ENCODE data around the gene BCAP31. TPM values are rescaled to one million over a fixed set of nuclear protein-coding genes. Genes with fewer than 3 reads are reported as not detected.

BCAP31 gene
- total RNA-seq, 1 experiment from 2014 or later, result 232 TPM

- CTCF ChIA-PET, result no interaction called here
- Histone ChIP-seq H3K36me3 (ENCODE audit: control insufficient read depth, insufficient read depth, low read length) (no peaks in the 10 kb centered on the region), H3K4me3 (ENCODE audit: low read depth, low read length) (no peak overlapping the region), H3K4me1 (no peaks in the 10 kb centered on the region), H3K27me3 (replicated peaks; ENCODE audit: control insufficient read depth, insufficient read depth, low read length) (no peaks in the 10 kb centered on the region), H3K9me3 (no peaks in the 10 kb centered on the region)
- no TSS peak for BruUV-seq (replicated peaks)
- Mint-ChIP-seq H3K27ac (ENCODE audit: unreplicated experiment) (no peak overlapping the region), H3K4me3 (ENCODE audit: unreplicated experiment) (no peak overlapping the region), H3K27me3 (ENCODE audit: insufficient read depth, unreplicated experiment) (no peaks in the 10 kb centered on the region), H3K4me1 (ENCODE audit: low read depth, unreplicated experiment) (no peaks in the 10 kb centered on the region), H3K36me3 (ENCODE audit: insufficient read depth, unreplicated experiment) (peaks cover 6% of the 10 kb centered on the region), H3K9me3 (ENCODE audit: unreplicated experiment) (no peaks in the 10 kb centered on the region)
- TF ChIP-seq, protein P1, sequence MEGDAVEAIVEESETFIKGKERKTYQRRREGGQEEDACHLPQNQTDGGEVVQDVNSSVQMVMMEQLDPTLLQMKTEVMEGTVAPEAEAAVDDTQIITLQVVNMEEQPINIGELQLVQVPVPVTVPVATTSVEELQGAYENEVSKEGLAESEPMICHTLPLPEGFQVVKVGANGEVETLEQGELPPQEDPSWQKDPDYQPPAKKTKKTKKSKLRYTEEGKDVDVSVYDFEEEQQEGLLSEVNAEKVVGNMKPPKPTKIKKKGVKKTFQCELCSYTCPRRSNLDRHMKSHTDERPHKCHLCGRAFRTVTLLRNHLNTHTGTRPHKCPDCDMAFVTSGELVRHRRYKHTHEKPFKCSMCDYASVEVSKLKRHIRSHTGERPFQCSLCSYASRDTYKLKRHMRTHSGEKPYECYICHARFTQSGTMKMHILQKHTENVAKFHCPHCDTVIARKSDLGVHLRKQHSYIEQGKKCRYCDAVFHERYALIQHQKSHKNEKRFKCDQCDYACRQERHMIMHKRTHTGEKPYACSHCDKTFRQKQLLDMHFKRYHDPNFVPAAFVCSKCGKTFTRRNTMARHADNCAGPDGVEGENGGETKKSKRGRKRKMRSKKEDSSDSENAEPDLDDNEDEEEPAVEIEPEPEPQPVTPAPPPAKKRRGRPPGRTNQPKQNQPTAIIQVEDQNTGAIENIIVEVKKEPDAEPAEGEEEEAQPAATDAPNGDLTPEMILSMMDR (IDR thresholded peaks at IDR 0.05; ENCODE audit: insufficient read depth in 1 of 2, low read depth in 1 of 2, low read length in 1 of 2, severe bottlenecking in 1 of 2, unreplicated experiment in 1 of 2), result no peak
- intact Hi-C loops (cut with micrococcal nuclease; ENCODE audit: unreplicated experiment), result no loop called here
- POLR2A ChIA-PET, result no interaction called here
- no peak for DNase-seq
These were observed 49.9 kb downstream of the BCAP31 start for GRCh38 chrX:153674219-153674851.

GRCh38 chrX:153673428-153674218 lies 50.6 kb downstream of the BCAP31 start, which contains the start of gene PNCK:
TSS of gene PNCK (minus strand) at chrX:153673813. CDS start at chrX:153673076, 737 bp downstream.
- no peaks in the 10 kb centered on the region for H3K4me1 Mint-ChIP-seq (ENCODE audit: low read depth, unreplicated experiment)
- H3K4me3 ChIP-seq (ENCODE audit: low read depth, low read length), result no peak within 1 kb of the TSS
- no peak within 1 kb of the TSS for H3K27ac Mint-ChIP-seq (ENCODE audit: unreplicated experiment)
- H3K9me3 ChIP-seq, result no peaks in the 10 kb centered on the region
- no peaks in the 10 kb centered on the region for H3K27me3 Mint-ChIP-seq (ENCODE audit: insufficient read depth, unreplicated experiment)
- no peaks in the 10 kb centered on the region for H3K27me3 ChIP-seq (replicated peaks; ENCODE audit: control insufficient read depth, insufficient read depth, low read length)
- TF ChIP-seq, protein P1 (IDR thresholded peaks at IDR 0.05; ENCODE audit: insufficient read depth in 1 of 2, low read depth in 1 of 2, low read length in 1 of 2, severe bottlenecking in 1 of 2, unreplicated experiment in 1 of 2), result no peak
- no peak for DNase-seq
- CTCF ChIA-PET, result no interaction called here
- POLR2A ChIA-PET, result no interaction called here
- intact Hi-C loops (cut with micrococcal nuclease; ENCODE audit: unreplicated experiment), result no loop called here
- H3K9me3 Mint-ChIP-seq (ENCODE audit: unreplicated experiment), result no peaks in the 10 kb centered on the region
- no peak within 1 kb of the TSS for H3K4me3 Mint-ChIP-seq (ENCODE audit: unreplicated experiment)
- no peaks in the 10 kb centered on the region for H3K4me1 ChIP-seq
- peaks cover 6% of the 10 kb centered on the region for H3K36me3 Mint-ChIP-seq (ENCODE audit: insufficient read depth, unreplicated experiment)
- BruUV-seq (replicated peaks), result no TSS peak
- no peaks in the 10 kb centered on the region for H3K36me3 ChIP-seq (ENCODE audit: control insufficient read depth, insufficient read depth, low read length)

GRCh38 chrX:153672531-153673427 lies 51.4 kb downstream of the BCAP31 start:
- H3K9me3 ChIP-seq, result no peaks in the 10 kb centered on the region
- no peaks in the 10 kb centered on the region for H3K4me1 ChIP-seq
- no peaks in the 10 kb centered on the region for H3K9me3 Mint-ChIP-seq (ENCODE audit: unreplicated experiment)
- H3K4me3 Mint-ChIP-seq (ENCODE audit: unreplicated experiment), result no peak overlapping the region
- no peaks in the 10 kb centered on the region for H3K36me3 ChIP-seq (ENCODE audit: control insufficient read depth, insufficient read depth, low read length)
- no peak for DNase-seq
- no peaks in the 10 kb centered on the region for H3K4me1 Mint-ChIP-seq (ENCODE audit: low read depth, unreplicated experiment)
- BruUV-seq (replicated peaks), result no TSS peak
- H3K4me3 ChIP-seq (ENCODE audit: low read depth, low read length), result no peak overlapping the region
- no peak overlapping the region for H3K27ac Mint-ChIP-seq (ENCODE audit: unreplicated experiment)
- no peaks in the 10 kb centered on the region for H3K27me3 Mint-ChIP-seq (ENCODE audit: insufficient read depth, unreplicated experiment)
- ChIA-PET CTCF (no interaction called here), POLR2A (no interaction called here)
- peaks cover 6% of the 10 kb centered on the region for H3K36me3 Mint-ChIP-seq (ENCODE audit: insufficient read depth, unreplicated experiment)
- H3K27me3 ChIP-seq (replicated peaks; ENCODE audit: control insufficient read depth, insufficient read depth, low read length), result no peaks in the 10 kb centered on the region
- TF ChIP-seq, protein P1 (IDR thresholded peaks at IDR 0.05; ENCODE audit: insufficient read depth in 1 of 2, low read depth in 1 of 2, low read length in 1 of 2, severe bottlenecking in 1 of 2, unreplicated experiment in 1 of 2), result no peak
- intact Hi-C loops (cut with micrococcal nuclease; ENCODE audit: unreplicated experiment), result no loop called here

Data from Caco-2 (cell line).